ENCODE measurements around the gene GUCY1B1. TPM values are rescaled to one million over a fixed set of nuclear protein-coding genes. Genes with fewer than 3 reads are reported as not detected.

The GUCY1B1 gene
- total RNA-seq, 1 experiment from 2014 or later, result 0.50 TPM

- H3K4me2 ChIP-seq (ENCODE audit: insufficient read depth, insufficient read length, low read length), result no peak overlapping the region
- H3K23me2 ChIP-seq (ENCODE audit: insufficient read length, low read depth, low read length, poor library complexity, severe bottlenecking), result no peaks in the 10 kb centered on the region
- DNase-seq, result no peak
- H4K20me1 ChIP-seq (ENCODE audit: control insufficient read depth, insufficient read depth, insufficient read length), result no peaks in the 10 kb centered on the region
- H2BK120ac ChIP-seq (ENCODE audit: low read depth, low read length, poor library complexity, severe bottlenecking), result no peak overlapping the region
- H2BK20ac ChIP-seq (ENCODE audit: low read depth, low read length, poor library complexity, severe bottlenecking), result no peak overlapping the region
- Mint-ChIP-seq H3K4me3 (no peak overlapping the region), H3K9me3 (no peaks in the 10 kb centered on the region), H3K4me1 (peaks cover 0 to 4% of the 10 kb centered on the region in 2 experiments; a peak in 2 of 4 replicates), H3K27me3 (ENCODE audit: low read depth) (no peaks in the 10 kb centered on the region), H3K27ac (no peak overlapping the region), H3K36me3 (ENCODE audit: insufficient read depth in 1 of 3, low read depth in 3 of 3) (no peaks in the 10 kb centered on the region)
- whole genome bisulfite sequencing (ENCODE audit: extremely low coverage, insufficient read length, low lambda C conversion rate), result no CpG with 5 or more reads among the region's 8 CpGs
- no peak overlapping the region for H3T11ph ChIP-seq (ENCODE audit: low read length)
- no peak overlapping the region for H2AK5ac ChIP-seq (ENCODE audit: insufficient read length, low read length)
- no peak overlapping the region for H4K8ac ChIP-seq (replicated peaks; ENCODE audit: insufficient read length, low read depth, low read length)
- H4K91ac ChIP-seq (ENCODE audit: insufficient read length, low read depth, low read length), result no peak overlapping the region
- TF ChIP-seq CTCF (conservative IDR thresholded peaks at IDR 0.05), result no peak
- no peak overlapping the region for H3K9ac ChIP-seq (ENCODE audit: extremely low read depth, insufficient read length, low read length)
- no peaks in the 10 kb centered on the region for H3K9me3 ChIP-seq (ENCODE audit: control insufficient read depth, low read depth, low read length)
- H2BK15ac ChIP-seq (ENCODE audit: low read depth, low read length), result no peak overlapping the region
- H2BK12ac ChIP-seq (ENCODE audit: insufficient read length, low read depth, low read length), result no peak overlapping the region
- H3K4me1 ChIP-seq (ENCODE audit: insufficient read depth, low read length), result no peaks in the 10 kb centered on the region
- H3K79me2 ChIP-seq (ENCODE audit: insufficient read depth, low read length), result no peaks in the 10 kb centered on the region
- no peak overlapping the region for H3K27ac ChIP-seq (ENCODE audit: insufficient read length, low read depth, low read length)
- H3K23ac ChIP-seq (ENCODE audit: insufficient read length, low read depth, low read length), result no peak overlapping the region
- H4K5ac ChIP-seq (ENCODE audit: insufficient read length, low read depth, low read length), result no peak overlapping the region
- no peaks in the 10 kb centered on the region for H3K79me1 ChIP-seq (ENCODE audit: insufficient read depth, low read depth, low read length, poor library complexity, severe bottlenecking)
- no peaks in the 10 kb centered on the region for H3K27me3 ChIP-seq (ENCODE audit: insufficient read depth, low read length)
- no peak overlapping the region for H3K4ac ChIP-seq (ENCODE audit: low read depth, low read length)
- no peak overlapping the region for H2BK5ac ChIP-seq (ENCODE audit: insufficient read length, low read length)
- H3K18ac ChIP-seq (ENCODE audit: insufficient read length, low read depth, low read length), result no peak overlapping the region
- no peak overlapping the region for H2AFZ ChIP-seq (ENCODE audit: low read length)
- H3K56ac ChIP-seq (ENCODE audit: insufficient read length, low read depth, low read length), result no peak overlapping the region
- H3K14ac ChIP-seq (ENCODE audit: insufficient read depth, low read length), result no peak overlapping the region
Measured at GRCh38 chr4:155799794-155800123, 40.9 kb downstream of the GUCY1B1 start.

Measured in H9 (cell line).